H1 (cell line): ENCODE results near the gene CHST11.

Experiments used
- POLR2AphosphoS5 ChIP-seq: IDR thresholded peaks from 2 replicates; pipeline ENCODE4 v1.6.1; 2011; ENCODE audit warnings: low read depth, low read length
- RAD21 ChIP-seq, 2 experiments: IDR thresholded peaks in 1 of 2; conservative IDR thresholded peaks in 1 of 2; 2 replicates each; pipeline ENCODE4 v1.6.1; 2011; ENCODE audit warnings: low read depth in 2 of 2, low read length in 2 of 2, improper control_type of control experiment in 1 of 2, inconsistent platforms in 1 of 2, mild to moderate bottlenecking in 1 of 2, moderate library complexity in 1 of 2
- RBBP5 ChIP-seq: IDR thresholded peaks from 2 replicates; pipeline ENCODE4 v1.7.1; 2012; ENCODE audit warnings: low read depth, mild to moderate bottlenecking, inconsistent platforms, low read length, moderate library complexity, borderline replicate concordance
- RFX5 ChIP-seq: IDR thresholded peaks from 2 replicates; pipeline ENCODE4 v1.6.1; 2011; ENCODE audit warnings: low read depth, low read length, improper control_type of control experiment, borderline replicate concordance
- TF ChIP-seq, protein P1 (sequence below): IDR thresholded peaks from 2 replicates; pipeline ENCODE4 v1.6.1; 2012; ENCODE audit warnings: inconsistent platforms

DNA sequence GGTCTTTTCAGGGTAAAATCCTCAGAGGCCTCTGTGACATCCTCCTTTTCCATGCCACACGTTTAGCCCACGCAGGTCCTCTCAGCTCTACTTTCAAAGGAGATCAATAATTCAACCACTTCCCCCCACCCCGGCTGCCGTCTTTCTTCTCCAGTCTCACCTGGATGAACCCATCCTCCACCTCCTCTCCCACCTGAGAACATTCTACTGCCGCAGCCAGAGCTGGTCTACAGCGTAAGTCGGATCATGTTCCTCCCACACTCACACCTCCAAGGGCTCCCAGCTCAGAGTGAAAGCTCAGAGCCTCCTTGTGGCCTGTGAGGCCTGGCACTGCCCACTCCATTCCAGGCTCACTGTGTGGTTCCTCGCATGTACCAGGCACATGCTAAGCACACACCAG is 246.6 kb downstream of the CHST11 start:
- no peak for TF ChIP-seq RFX5
- 0 out of 4 replicates have a peak, but pooled peaks of 1 of the 2 experiments have one; percentile 8 for TF ChIP-seq RAD21 (IDR thresholded peaks at IDR 0.05 in 1 of 2, conservative IDR thresholded peaks at IDR 0.05 in 1 of 2; ENCODE audit: low read depth in 2 of 2, low read length in 2 of 2)
- TF ChIP-seq RBBP5, result no peak
- TF ChIP-seq, protein P1, sequence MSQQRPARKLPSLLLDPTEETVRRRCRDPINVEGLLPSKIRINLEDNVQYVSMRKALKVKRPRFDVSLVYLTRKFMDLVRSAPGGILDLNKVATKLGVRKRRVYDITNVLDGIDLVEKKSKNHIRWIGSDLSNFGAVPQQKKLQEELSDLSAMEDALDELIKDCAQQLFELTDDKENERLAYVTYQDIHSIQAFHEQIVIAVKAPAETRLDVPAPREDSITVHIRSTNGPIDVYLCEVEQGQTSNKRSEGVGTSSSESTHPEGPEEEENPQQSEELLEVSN, result no peak
- TF ChIP-seq POLR2AphosphoS5, result no peak
